ENCODE results near the gene NIPBL.

GRCh38 chr5:36978196-36978595, 101.6 kb downstream of the NIPBL start:
- TF ChIP-seq CTCF (IDR thresholded peaks at IDR 0.05) (no peak), POLR2AphosphoS5 (IDR thresholded peaks at IDR 0.05) (no peak), EP300 (IDR thresholded peaks at IDR 0.05; ENCODE audit: low read depth) (no peak)

Measured in transverse colon (tissue), 4 donors.